ENCODE data around the gene OR2T5.
"Not testable (repeated sequence)": the region's sequence is repeated elsewhere in the genome, so short reads cannot be mapped to it uniquely, and the experiment has no call there.

The OR2T5 gene

GRCh38 chr1:248488289-248488688 lies at the start of gene OR2T5:
OR2T5 (plus strand) TSS chr1:248488589; CDS start chr1:248488589, 0 bp downstream.
- H3K4me3 ChIP-seq; DNase-seq (ENCODE audit: low spot score); H3K27ac ChIP-seq: not testable (repeated sequence)

DNA sequence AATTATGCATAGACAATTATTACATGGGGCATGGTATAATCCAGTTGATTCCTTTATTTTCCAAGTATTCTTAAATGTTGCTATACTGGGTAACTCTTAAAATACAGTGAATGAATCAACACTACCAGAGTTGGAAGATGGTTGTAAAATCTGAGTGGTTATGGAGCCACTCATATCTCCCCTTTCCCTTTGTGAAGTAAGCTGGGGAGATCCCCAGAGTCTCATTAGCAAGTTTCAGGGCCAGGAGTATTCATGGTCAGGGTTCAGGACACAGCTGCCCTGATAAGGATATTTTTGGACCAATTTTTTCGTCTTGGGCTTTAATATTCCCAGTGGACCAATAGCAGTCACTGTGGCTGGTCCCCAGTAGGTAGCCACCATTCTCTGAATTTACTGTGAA lies 49.7 kb upstream of the OR2T5 start:
- not testable (repeated sequence) for DNase-seq (ENCODE audit: low spot score); H3K27ac ChIP-seq; H3K4me3 ChIP-seq

- not testable (repeated sequence) for DNase-seq (ENCODE audit: low spot score); H3K4me3 ChIP-seq; H3K27ac ChIP-seq
These were observed 49.1 kb upstream of the OR2T5 start for GRCh38 chr1:248439283-248439682.

DNA sequence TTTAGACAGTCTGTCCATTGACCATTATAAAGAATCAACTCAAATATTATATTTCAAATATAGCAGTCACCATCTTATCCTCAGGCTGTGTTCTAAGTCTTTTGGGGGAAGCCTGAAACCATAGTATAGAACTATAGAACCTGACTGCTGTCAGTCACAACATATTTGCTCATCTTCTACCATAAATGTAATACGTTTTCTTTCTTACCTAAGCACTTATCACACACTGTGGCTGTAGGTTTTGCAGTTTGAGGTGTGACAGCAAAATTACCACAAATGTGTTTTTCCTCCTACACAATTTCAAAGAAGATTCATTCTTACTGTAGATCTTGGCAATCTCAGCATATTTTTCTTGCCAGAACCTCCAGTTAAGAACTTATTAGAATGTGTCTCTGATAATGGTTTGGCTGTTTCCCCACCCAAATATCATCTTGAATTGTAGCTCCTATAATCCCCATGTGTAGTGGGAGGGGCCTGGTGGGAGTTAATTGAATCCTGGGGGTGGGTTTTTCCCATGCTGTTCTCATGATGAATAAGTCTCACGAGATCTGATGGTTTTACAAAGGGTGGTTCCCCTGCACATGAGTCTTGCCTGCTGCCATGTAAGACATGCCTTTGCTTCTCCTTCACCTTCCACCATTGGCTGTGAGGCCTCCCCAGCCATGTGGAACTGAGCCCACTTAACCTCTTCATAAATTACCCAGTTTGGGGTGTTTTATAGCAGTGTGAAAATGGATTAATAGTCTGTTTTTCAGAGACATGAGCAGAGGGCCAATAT lies 45.7 kb upstream of the OR2T5 start:
- not testable (repeated sequence) for DNase-seq (ENCODE audit: low spot score); H3K4me3 ChIP-seq; H3K27ac ChIP-seq

DNA sequence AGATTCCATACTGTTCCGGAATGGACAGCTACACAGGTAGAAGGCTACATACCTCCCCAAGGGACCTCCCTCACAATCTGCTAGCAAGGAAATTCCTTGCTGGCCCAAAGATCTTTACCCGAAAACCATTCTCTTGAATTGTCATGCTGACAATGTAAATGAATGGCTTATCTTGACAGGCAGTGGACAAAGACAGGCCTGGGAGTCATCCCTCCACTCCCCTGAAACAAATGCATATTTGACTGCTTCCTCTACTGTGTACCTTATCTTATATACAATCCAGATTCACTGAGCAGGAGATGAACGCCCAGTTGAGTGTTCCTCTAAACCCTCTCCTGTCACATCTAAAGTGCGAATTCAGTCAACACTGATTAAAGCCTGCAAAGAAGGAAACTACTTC lies 43.8 kb upstream of the OR2T5 start:
- not testable (repeated sequence) for H3K27ac ChIP-seq; H3K4me3 ChIP-seq; DNase-seq (ENCODE audit: low spot score)

DNA sequence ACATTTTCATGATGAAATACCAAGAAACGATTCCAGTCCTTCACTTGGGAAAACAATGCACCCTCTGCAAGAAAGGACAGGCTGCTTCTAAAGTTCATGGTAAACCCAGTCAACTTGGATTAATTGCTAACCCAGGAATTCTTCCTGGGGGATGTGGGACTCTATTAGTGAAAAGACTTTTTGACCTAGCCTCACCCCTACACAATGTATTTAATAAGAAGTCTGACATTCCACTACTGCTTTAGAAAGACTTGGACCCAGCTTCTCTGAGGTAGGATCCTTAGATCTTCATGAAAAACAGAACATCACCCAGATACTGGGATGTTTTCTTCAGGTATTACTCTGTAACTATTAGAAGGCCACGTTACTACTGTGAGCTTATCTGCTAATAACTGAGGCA lies 43.0 kb upstream of the OR2T5 start, which contains the start of gene OR2T2:
Gene OR2T2, plus strand, starts transcription at position 239 of the 400 bp plus-strand sequence. CDS start 7,161 bp downstream, outside the sequence.
- DNase-seq (ENCODE audit: low spot score); H3K4me3 ChIP-seq; H3K27ac ChIP-seq: not testable (repeated sequence)

GRCh38 chr1:248448409-248449074 lies 39.8 kb upstream of the OR2T5 start:
- not testable (repeated sequence) for H3K4me3 ChIP-seq; H3K27ac ChIP-seq; DNase-seq (ENCODE audit: low spot score)

DNA sequence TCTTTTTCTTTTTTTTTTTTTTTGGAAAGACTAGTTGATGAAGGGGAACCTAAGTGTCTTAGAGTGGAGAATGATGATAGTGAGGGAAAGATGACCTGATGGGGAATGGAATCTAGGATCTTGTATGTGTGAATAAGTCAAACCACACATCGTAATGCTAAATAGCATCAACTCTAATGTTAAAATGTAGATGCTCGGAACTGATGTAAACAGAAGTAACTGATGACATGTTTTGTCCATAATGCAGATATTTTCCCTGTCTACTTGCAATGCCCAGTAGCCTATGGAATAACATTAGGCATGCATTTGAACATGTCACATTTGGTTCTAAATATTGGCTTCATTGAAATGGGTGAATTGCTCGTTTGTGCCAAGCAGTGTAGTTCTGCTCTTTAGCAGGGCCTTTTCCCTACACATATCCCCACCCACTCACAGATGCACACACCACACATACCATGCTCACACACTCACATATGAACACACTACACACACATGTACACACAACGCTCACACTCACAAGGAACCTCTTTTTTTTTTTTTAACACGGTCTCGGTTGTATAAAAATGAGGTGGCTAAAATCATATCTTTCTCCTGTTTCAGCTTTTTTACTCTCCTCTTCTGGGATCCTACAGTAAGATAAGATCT lies 38.4 kb upstream of the OR2T5 start:
- not testable (repeated sequence) for H3K27ac ChIP-seq; DNase-seq (ENCODE audit: low spot score); H3K4me3 ChIP-seq

DNA sequence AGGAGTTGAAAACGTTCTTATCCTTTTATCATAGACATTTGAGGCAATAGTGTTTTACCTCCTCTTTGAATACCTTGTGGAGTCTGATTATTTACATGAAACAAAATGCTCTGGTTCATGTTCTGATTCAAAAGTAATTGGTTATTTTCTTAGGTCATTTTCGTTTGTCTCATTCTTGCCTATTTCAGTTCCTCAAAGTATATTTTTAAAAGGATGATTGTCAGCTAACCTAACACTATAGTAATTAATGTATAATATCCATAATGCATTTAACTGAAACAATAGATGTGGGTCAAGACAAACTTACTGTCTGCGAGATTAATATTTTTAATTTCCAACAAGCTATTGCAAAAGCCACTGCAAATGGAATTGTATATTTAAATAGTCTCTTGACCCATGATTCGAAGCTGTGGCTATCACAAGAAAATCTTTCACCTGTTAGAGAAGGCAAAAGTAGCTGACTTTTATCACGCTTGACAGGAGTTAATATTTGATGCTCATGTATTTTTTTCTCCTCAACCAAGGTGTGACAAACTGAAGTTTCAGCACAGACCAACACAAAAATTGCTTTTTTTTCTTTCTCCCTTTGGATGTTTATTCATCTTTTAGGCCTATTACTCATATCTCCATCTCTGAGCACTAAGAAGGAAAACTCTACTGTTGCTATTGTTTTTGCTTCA lies 37.8 kb upstream of the OR2T5 start:
- not testable (repeated sequence) for H3K4me3 ChIP-seq; H3K27ac ChIP-seq; DNase-seq (ENCODE audit: low spot score)

GRCh38 chr1:248453619-248454018 lies 34.8 kb upstream of the OR2T5 start:
- not testable (repeated sequence) for H3K27ac ChIP-seq; DNase-seq (ENCODE audit: low spot score); H3K4me3 ChIP-seq

DNA sequence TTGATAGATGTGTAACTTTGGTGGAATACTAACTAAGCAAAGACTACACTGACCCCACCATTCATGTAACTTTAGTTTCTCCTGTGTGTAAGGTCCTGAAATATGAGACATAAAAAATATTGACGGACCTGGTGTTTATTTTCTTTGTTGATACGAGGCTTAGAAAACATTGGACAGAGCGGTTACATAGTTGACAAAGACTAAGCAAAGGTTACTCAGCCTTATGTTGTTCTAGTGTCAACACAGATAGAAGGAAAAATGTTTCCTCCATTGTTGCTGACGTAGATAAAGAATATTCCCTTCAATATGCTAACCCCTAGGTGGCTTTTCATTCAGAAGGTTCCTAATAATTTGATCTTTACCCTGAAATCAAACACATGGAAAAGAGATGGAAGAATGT lies 33.3 kb upstream of the OR2T5 start:
- not testable (repeated sequence) for H3K27ac ChIP-seq; DNase-seq (ENCODE audit: low spot score); H3K4me3 ChIP-seq

- not testable (repeated sequence) for DNase-seq (ENCODE audit: low spot score); H3K27ac ChIP-seq; H3K4me3 ChIP-seq
These were observed 31.8 kb upstream of the OR2T5 start for GRCh38 chr1:248456635-248457034.

GRCh38 chr1:248459117-248459516 lies 29.3 kb upstream of the OR2T5 start:
- H3K4me3 ChIP-seq; DNase-seq (ENCODE audit: low spot score); H3K27ac ChIP-seq: not testable (repeated sequence)

GRCh38 chr1:248471154-248471553 lies 17.2 kb upstream of the OR2T5 start:
- no peak for TF ChIP-seq CTCF (IDR thresholded peaks at IDR 0.05)
- DNase-seq (ENCODE audit: low spot score) = no peak
- Histone ChIP-seq H3K27ac (no peak overlapping the region), H3K4me3 (no peak overlapping the region)

GRCh38 chr1:248472111-248472510 lies 16.3 kb upstream of the OR2T5 start:
- not testable (repeated sequence) for H3K4me3 ChIP-seq; DNase-seq (ENCODE audit: low spot score); H3K27ac ChIP-seq

DNA sequence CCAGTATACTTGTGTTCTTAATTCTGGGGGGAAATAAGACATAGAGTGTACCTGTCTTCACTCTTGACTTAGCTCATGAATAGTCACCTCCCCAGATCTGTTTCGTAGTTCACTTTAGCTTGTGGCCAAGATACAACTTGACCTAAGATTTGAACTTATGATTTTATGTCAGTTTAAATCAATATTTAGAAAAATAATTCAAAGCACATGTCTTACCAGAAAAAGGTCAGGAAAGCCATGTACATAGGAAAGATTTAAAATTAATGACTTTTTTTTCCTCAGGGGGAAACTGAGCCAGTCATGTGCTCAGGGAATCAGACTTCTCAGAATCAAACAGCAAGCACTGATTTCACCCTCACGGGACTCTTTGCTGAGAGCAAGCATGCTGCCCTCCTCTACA lies 15.3 kb upstream of the OR2T5 start, which contains the start of gene OR2T3:
Gene OR2T3, plus strand, starts transcription at position 301 of the 400 bp plus-strand sequence. Its CDS starts 0 bp downstream, at position 301.
- H3K4me3 ChIP-seq; H3K27ac ChIP-seq; DNase-seq (ENCODE audit: low spot score): not testable (repeated sequence)

DNA sequence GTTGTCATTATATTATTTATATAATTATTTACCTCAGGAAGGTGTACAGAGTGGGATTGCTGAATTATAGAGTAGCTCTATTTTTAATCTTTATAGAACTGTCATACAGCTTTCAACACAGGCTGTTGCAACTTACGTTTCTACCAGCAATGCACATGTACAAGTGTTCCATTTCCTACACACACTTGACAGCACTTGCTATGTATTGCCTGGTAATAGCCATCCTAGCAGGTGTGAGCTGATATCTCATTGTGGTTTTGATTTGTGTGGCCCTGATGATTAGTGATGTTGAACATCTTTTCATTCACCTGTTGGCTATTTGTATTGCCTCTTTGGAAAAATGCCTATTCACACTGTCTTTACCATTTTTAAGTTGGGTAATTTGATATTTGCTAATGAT lies 12.7 kb upstream of the OR2T5 start:
- H3K4me3 ChIP-seq; DNase-seq (ENCODE audit: low spot score); H3K27ac ChIP-seq: not testable (repeated sequence)

Data from coronary artery (tissue), 2 donors.